Measurements from ENCODE around the gene PANX2.

GRCh38 chr22:50189849-50190181, 19.3 kb downstream of the PANX2 start:
- TF ChIP-seq EZH2 (IDR thresholded peaks at IDR 0.05) (no peak), POLR2AphosphoS5 (IDR thresholded peaks at IDR 0.05; ENCODE audit: borderline replicate concordance, low read depth, low read length) (no peak), FOXP2 (optimal IDR thresholded peaks at IDR 0.05; ENCODE audit: control extremely low read depth, extremely low read length, insufficient read depth) (no peak)

Data from SK-N-MC (cell line).